Tibial artery (tissue), 4 donors: Measurements from ENCODE around the gene SLC25A5.
"Not testable (repeated sequence)": the region's sequence is repeated elsewhere in the genome, so short reads cannot be mapped to it uniquely, and the experiment has no call there.

Experiments
- DNase-seq, 2 donors: peaks; one replicate each; pipeline ENCODE4 v3.0.0-alpha.2; 2019
- H3K27ac ChIP-seq, 2 donors: fragments of 200-600 bp; sonication (generic) in 1 of 2; 1 replicate in 1 of 2; 2 replicates in 1 of 2; pipeline ENCODE4 v1.5.1; 2018 to 2019; ENCODE audit warnings: mild to moderate bottlenecking in 1 of 2
- H3K27me3 ChIP-seq, 2 donors: fragments of 200-600 bp; sonication (generic) in 1 of 2; one replicate each; pipeline versions ENCODE4 v1.5.1 to v1.6.0; 2016 to 2019
- H3K36me3 ChIP-seq, 3 donors: fragments of 200-600 bp; sonication (generic) in 2 of 3; one replicate each; pipeline ENCODE4 v1.5.1; 2016 to 2019; ENCODE audit warnings: mild to moderate bottlenecking in 2 of 3
- H3K4me1 ChIP-seq, 4 donors: fragments of 200-600 bp; sonication (generic) in 2 of 4; 1 replicate in 3 of 4; 2 replicates in 1 of 4; pipeline ENCODE4 v1.5.1; 2016 to 2019
- H3K4me3 ChIP-seq, 2 donors: fragments of 200-600 bp; sonication (generic) in 1 of 2; 1 replicate in 1 of 2; 2 replicates in 1 of 2; pipeline ENCODE4 v1.5.1; 2018 to 2019; ENCODE audit warnings: mild to moderate bottlenecking in 2 of 2
- H3K9me3 ChIP-seq, 3 donors: fragments of 200-600 bp; sonication (generic) in 1 of 3; one replicate each; pipeline ENCODE4 v1.5.1; 2016 to 2019
- intact Hi-C: fragments of 100-400 bp; cut with DNase I; formaldehyde crosslinking; loops from one replicate; pipeline ENCODE4 v1.15.0; 2023; ENCODE audit warnings: low total_unique reads
- TF ChIP-seq, protein P1 (sequence below), 2 experiments: fragments of 200-600 bp in 1 of 2; fragments of 450-650 bp in 1 of 2; IDR thresholded peaks; one replicate each; pipeline ENCODE4 v1.5.1; 2017 to 2019; ENCODE audit warnings: antibody characterized with exemption in 2 of 2, mild to moderate bottlenecking in 1 of 2, moderate library complexity in 1 of 2

The SLC25A5 gene

DNA sequence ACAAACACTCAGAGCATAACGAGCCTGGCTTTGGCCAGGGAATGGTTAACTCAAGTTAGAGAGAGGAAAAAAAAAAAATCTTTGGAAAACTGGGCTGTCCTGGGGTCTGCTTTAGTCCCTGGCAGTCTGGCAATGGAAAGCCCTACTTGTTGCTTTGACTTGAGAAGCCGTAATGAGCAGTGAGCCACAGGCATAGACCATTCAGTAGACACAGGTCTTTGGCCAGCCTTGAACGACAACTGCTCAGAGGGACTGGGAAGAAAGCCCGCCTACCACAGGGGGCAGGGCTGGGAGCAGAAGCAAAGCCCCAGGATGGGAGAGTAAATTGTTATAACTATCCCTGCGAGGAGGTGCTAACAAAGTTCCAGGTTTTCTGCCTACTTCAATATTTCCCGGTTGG, 43.2 kb upstream of the SLC25A5 start:
- intact Hi-C loops: no loop called here
- no peak overlapping the region for H3K27ac ChIP-seq
- TF ChIP-seq, protein P1, sequence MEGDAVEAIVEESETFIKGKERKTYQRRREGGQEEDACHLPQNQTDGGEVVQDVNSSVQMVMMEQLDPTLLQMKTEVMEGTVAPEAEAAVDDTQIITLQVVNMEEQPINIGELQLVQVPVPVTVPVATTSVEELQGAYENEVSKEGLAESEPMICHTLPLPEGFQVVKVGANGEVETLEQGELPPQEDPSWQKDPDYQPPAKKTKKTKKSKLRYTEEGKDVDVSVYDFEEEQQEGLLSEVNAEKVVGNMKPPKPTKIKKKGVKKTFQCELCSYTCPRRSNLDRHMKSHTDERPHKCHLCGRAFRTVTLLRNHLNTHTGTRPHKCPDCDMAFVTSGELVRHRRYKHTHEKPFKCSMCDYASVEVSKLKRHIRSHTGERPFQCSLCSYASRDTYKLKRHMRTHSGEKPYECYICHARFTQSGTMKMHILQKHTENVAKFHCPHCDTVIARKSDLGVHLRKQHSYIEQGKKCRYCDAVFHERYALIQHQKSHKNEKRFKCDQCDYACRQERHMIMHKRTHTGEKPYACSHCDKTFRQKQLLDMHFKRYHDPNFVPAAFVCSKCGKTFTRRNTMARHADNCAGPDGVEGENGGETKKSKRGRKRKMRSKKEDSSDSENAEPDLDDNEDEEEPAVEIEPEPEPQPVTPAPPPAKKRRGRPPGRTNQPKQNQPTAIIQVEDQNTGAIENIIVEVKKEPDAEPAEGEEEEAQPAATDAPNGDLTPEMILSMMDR (IDR thresholded peaks at IDR 0.05): no peak
- no peak for DNase-seq
- no peak overlapping the region for H3K4me3 ChIP-seq
- peaks cover 0 to 9% (median 2%) of the 10 kb centered on the region in 4 donors for H3K4me1 ChIP-seq
- H3K27me3 ChIP-seq: no peaks in the 10 kb centered on the region
- H3K36me3 ChIP-seq: peaks cover 0 to 8% (median 0%) of the 10 kb centered on the region in 3 donors
- H3K9me3 ChIP-seq: no peaks in the 10 kb centered on the region

- Histone ChIP-seq H3K4me1 (peaks cover 0 to 9% (median 2%) of the 10 kb centered on the region in 4 donors), H3K27me3 (no peaks in the 10 kb centered on the region), H3K27ac (no peak overlapping the region), H3K4me3 (no peak overlapping the region), H3K36me3 (peaks cover 0 to 8% (median 0%) of the 10 kb centered on the region in 3 donors), H3K9me3 (no peaks in the 10 kb centered on the region)
- DNase-seq: no peak
- intact Hi-C loops: no loop called here
- TF ChIP-seq, protein P1 (IDR thresholded peaks at IDR 0.05): no peak
These were observed 41.0 kb upstream of the SLC25A5 start for GRCh38 chrX:119427024-119427794.

DNA sequence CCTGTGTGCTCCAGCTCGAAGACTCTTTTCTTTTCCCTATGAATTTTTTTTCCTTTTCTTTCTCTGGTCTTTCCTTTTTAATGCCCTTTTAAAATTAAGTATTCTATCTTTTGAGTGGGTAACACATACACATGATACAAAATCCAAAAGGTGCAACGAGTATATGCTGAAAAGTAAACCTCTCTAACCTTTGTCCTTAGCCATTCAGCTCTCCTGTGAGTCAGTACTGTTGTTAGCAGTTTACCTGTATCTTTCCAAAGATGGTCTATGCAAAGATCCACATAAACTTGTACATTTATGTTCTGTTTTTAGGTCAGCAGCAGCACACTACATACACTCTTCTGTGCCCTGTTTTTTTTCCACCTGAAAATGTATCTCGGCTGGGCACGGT, 40.5 kb upstream of the SLC25A5 start:
- Histone ChIP-seq H3K9me3 (no peaks in the 10 kb centered on the region), H3K27ac (no peak overlapping the region), H3K27me3 (no peaks in the 10 kb centered on the region), H3K4me3 (no peak overlapping the region), H3K4me1 (peaks cover 0 to 9% (median 2%) of the 10 kb centered on the region in 4 donors), H3K36me3 (peaks cover 0 to 2% (median 0%) of the 10 kb centered on the region in 3 donors)
- no peak for DNase-seq
- TF ChIP-seq, protein P1 (IDR thresholded peaks at IDR 0.05): no peak
- intact Hi-C loops: no loop called here

DNA sequence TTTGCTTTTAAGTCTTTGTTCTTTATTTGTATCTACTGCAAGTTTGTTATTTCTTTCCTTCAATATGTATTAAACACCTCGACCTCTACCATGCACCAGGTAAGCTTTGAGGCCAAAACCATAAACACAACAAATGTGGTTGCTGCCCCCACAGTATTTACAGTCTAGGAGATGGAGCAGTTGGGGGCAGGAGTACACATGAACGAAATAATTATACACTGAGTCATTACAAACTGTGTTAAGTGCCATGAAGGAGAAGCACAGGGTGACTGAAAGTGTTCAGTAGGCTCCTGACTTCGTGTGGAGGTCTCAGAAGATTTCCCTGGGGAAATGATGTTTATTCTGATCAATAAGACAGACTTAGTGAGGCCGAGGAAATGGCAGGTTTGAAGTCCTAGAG, 38.8 kb upstream of the SLC25A5 start:
- Histone ChIP-seq H3K27me3 (no peaks in the 10 kb centered on the region), H3K36me3 (no peaks in the 10 kb centered on the region), H3K9me3 (no peaks in the 10 kb centered on the region), H3K4me3 (no peak overlapping the region), H3K27ac (no peak overlapping the region), H3K4me1 (peaks cover 0 to 9% (median 2%) of the 10 kb centered on the region in 4 donors)
- TF ChIP-seq, protein P1 (IDR thresholded peaks at IDR 0.05): no peak
- no peak for DNase-seq
- intact Hi-C loops: no loop called here

DNA sequence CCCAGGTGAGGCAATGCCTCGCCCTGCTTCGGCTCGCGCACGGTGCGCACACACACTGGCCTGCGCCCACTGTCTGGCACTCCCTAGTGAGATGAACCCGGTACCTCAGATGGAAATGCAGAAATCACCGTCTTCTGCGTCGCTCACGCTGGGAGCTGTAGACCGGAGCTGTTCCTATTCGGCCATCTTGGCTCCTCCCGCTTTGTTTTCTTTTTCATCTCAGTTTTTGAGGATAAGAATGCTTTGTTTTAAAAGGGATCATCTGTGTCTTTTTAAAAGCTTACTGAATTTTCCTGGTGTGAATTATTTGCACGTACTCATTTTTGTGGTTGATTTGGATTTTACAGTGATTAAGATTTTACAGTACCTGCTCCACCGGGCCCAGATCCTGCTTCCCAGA, 26.9 kb upstream of the SLC25A5 start:
- H3K36me3 ChIP-seq, intact Hi-C loops, DNase-seq, H3K27me3 ChIP-seq, H3K4me1 ChIP-seq, H3K27ac ChIP-seq, H3K9me3 ChIP-seq, H3K4me3 ChIP-seq: not testable (repeated sequence)

- no peak overlapping the region for H3K27ac ChIP-seq
- H3K27me3 ChIP-seq: no peaks in the 10 kb centered on the region
- no peaks in the 10 kb centered on the region for H3K9me3 ChIP-seq
- H3K36me3 ChIP-seq: no peaks in the 10 kb centered on the region
- intact Hi-C loops: no loop called here
- DNase-seq: no peak
- TF ChIP-seq, protein P1 (IDR thresholded peaks at IDR 0.05): no peak
- no peaks in the 10 kb centered on the region for H3K4me1 ChIP-seq
- no peak overlapping the region for H3K4me3 ChIP-seq
These were observed 26.0 kb upstream of the SLC25A5 start for GRCh38 chrX:119442286-119442685.
